HCT116 (cell line): Measurements from ENCODE around the gene HOXA7. TPM values are rescaled to one million over a fixed set of nuclear protein-coding genes. Genes with fewer than 3 reads are reported as not detected.

Experiments used
- ATAC-seq: fragments of 200-7000 bp; cut with Tn5 transposase; 2 replicates; pipeline ENCODE4 v1.9.1; 2020; ENCODE audit warnings: mild to moderate bottlenecking, moderate library complexity
- BruUV-seq: library from RNA; stranded (reverse); fragments of 400-500 nt; replicated peaks from 2 replicates; lab custom pipeline; 2021; lab: Mats Ljungman, UMichigan
- CTCF ChIA-PET: fragments of 300-600 bp; sonication (Branson Sonifier 250); formaldehyde crosslinking; loops from one replicate; lab custom pipeline; 2021; ENCODE audit warnings: antibody characterized with exemption; lab: Charles Lee
- POLR2A ChIA-PET: fragments of 300-600, 350-600 bp; sonication (Branson Sonifier 250); formaldehyde crosslinking; loops from one replicate; lab custom pipeline; 2021; ENCODE audit warnings: antibody characterized with exemption; lab: Charles Lee
- RAD21 ChIA-PET, 2 experiments: fragments of 300-600 bp; sonication (Branson Sonifier 250); formaldehyde crosslinking; loops; one replicate each; lab custom pipeline; 2023; ENCODE audit warnings: low total read pairs in 2 of 2; ENCODE audit not compliant: uncharacterized antibody in 2 of 2, unreplicated experiment in 2 of 2, low non-redundant PET in 1 of 2; lab: Charles Lee
- DNase-seq: peaks from one replicate; pipeline ENCODE4 v3.0.0-alpha.2; 2010; ENCODE audit warnings: low read depth, low spot score
- H2AFZ ChIP-seq: fragments of 200-600 bp; shearing (Covaris generic), sonication (generic); 2 replicates; pipeline ENCODE4 v1.6.1; 2017; ENCODE audit warnings: low read depth, mixed run types, mixed read lengths, antibody characterized with exemption, low read length; ENCODE audit not compliant: poor library complexity, severe bottlenecking
- H3K27ac ChIP-seq: 2 replicates; pipeline ENCODE4 v1.5.1; 2012; ENCODE audit warnings: low read depth, low read length
- H3K27me3 ChIP-seq: fragments of 200-600 bp; sonication (generic); 2 replicates; pipeline ENCODE4 v1.6.1; 2016; ENCODE audit warnings: mixed run types, low read length, mixed read lengths; ENCODE audit not compliant: insufficient read depth
- H3K36me3 ChIP-seq, 2 experiments: fragments of 200-500 bp in 1 of 2; fragments of 200-600 bp in 1 of 2; sonication (Bioruptor generic) in 1 of 2; sonication (generic) in 1 of 2; 2 replicates each; pipeline versions ENCODE4 v1.5.1 to v1.6.1; 2014 to 2016; ENCODE audit warnings: low read length in 2 of 2, inconsistent platforms in 1 of 2, mixed read lengths in 1 of 2, mixed run types in 1 of 2; ENCODE audit not compliant: insufficient read depth in 2 of 2, control insufficient read depth in 1 of 2
- H3K4me1 ChIP-seq, 2 experiments: fragments of 200-600 bp in 1 of 2; sonication (generic) in 1 of 2; 2 replicates each; pipeline versions ENCODE4 v1.5.1 to v1.6.1; 2012 to 2017; ENCODE audit warnings: low read length in 2 of 2, inconsistent platforms in 1 of 2, mild to moderate bottlenecking in 1 of 2, mixed read lengths in 1 of 2, mixed run types in 1 of 2, moderate library complexity in 1 of 2; ENCODE audit not compliant: insufficient read depth in 2 of 2, control insufficient read depth in 1 of 2
- H3K4me2 ChIP-seq: fragments of 200-600 bp; sonication (generic); 2 replicates; pipeline ENCODE4 v1.6.1; 2017; ENCODE audit warnings: mixed run types, low read length, mixed read lengths
- H3K4me3 ChIP-seq, 2 experiments: fragments of 200-600 bp in 1 of 2; sonication (generic) in 1 of 2; replicated peaks in 1 of 2; 2 replicates each; pipeline ENCODE4 v1.5.1; 2011 to 2016; ENCODE audit warnings: low read length in 2 of 2, control low read depth in 1 of 2, low read depth in 1 of 2, mild to moderate bottlenecking in 1 of 2, mixed read lengths in 1 of 2, mixed run types in 1 of 2
- H3K79me2 ChIP-seq: fragments of 200-600 bp; sonication (generic); 2 replicates; pipeline ENCODE4 v1.6.1; 2017; ENCODE audit warnings: mild to moderate bottlenecking, mixed run types, low read length, moderate library complexity, mixed read lengths; ENCODE audit not compliant: insufficient read depth
- H3K9ac ChIP-seq: fragments of 200-600 bp; sonication (generic); 2 replicates; pipeline ENCODE4 v1.6.1; 2016; ENCODE audit warnings: low read length, mixed read lengths
- H3K9me2 ChIP-seq: fragments of 200-600 bp; sonication (generic), shearing (Covaris generic); 2 replicates; pipeline ENCODE4 v1.6.1; 2017; ENCODE audit warnings: mixed run types, mild to moderate bottlenecking, moderate library complexity; ENCODE audit not compliant: insufficient read depth
- H3K9me3 ChIP-seq, 2 experiments: fragments of 200-500 bp in 1 of 2; fragments of 200-600 bp in 1 of 2; sonication (Bioruptor generic) in 1 of 2; sonication (generic) in 1 of 2; 2 replicates each; pipeline ENCODE4 v1.6.1; 2014 to 2017; ENCODE audit warnings: low read length in 2 of 2, mixed read lengths in 2 of 2, inconsistent platforms in 1 of 2, low read depth in 1 of 2, mild to moderate bottlenecking in 1 of 2, mixed run types in 1 of 2, moderate library complexity in 1 of 2; ENCODE audit not compliant: control insufficient read depth in 1 of 2, insufficient read depth in 1 of 2
- H4K20me1 ChIP-seq: fragments of 200-600 bp; sonication (generic), shearing (Covaris generic); 2 replicates; pipeline ENCODE4 v1.6.1; 2017; ENCODE audit warnings: mixed run types, mild to moderate bottlenecking, moderate library complexity; ENCODE audit not compliant: insufficient read depth
- CBX3 ChIP-seq: IDR thresholded peaks from 2 replicates; pipeline ENCODE4 v1.6.1; 2012; ENCODE audit warnings: low read depth
- EGR1 ChIP-seq: IDR thresholded peaks from 2 replicates; pipeline ENCODE4 v1.6.1; 2012; ENCODE audit warnings: low read depth
- ELF1 ChIP-seq: IDR thresholded peaks from 2 replicates; pipeline ENCODE4 v1.6.1; 2012; ENCODE audit warnings: low read depth, borderline replicate concordance
- EZH2 ChIP-seq: fragments of 200-600 bp; sonication (generic); IDR thresholded peaks from 2 replicates; pipeline ENCODE4 v1.6.1; 2017; ENCODE audit warnings: antibody characterized with exemption, mixed run types
- EZH2phosphoT487 ChIP-seq: fragments of 200-600 bp; IDR thresholded peaks from 2 replicates; pipeline ENCODE4 v1.6.1; 2018; ENCODE audit warnings: antibody characterized with exemption, borderline replicate concordance
- FOSL1 ChIP-seq: IDR thresholded peaks from 2 replicates; pipeline ENCODE4 v1.6.1; 2012; ENCODE audit warnings: low read depth
- JUND ChIP-seq: IDR thresholded peaks from 2 replicates; pipeline ENCODE4 v1.6.1; 2012
- POLR2A ChIP-seq: IDR thresholded peaks from 2 replicates; pipeline ENCODE4 v1.7.0; 2011; ENCODE audit warnings: borderline replicate concordance; ENCODE audit not compliant: insufficient read depth, insufficient read length; ENCODE audit errors: extremely low read depth
- SP1 ChIP-seq: IDR thresholded peaks from 2 replicates; pipeline ENCODE4 v1.6.1; 2012; ENCODE audit warnings: low read depth
- TCF7L2 ChIP-seq: IDR thresholded peaks from 2 replicates; pipeline ENCODE4 v1.7.0; 2011; ENCODE audit warnings: borderline replicate concordance, inconsistent platforms; ENCODE audit not compliant: insufficient read depth, insufficient read length; ENCODE audit errors: extremely low read depth
- YY1 ChIP-seq: IDR thresholded peaks from 2 replicates; pipeline ENCODE4 v1.6.1; 2011; ENCODE audit warnings: low read length, low read depth, moderate library complexity, mild to moderate bottlenecking; ENCODE audit not compliant: insufficient replicate concordance; ENCODE audit errors: extremely low read depth
- intact Hi-C: fragments of 100-400 bp; cut with micrococcal nuclease; formaldehyde crosslinking; loops from 2 replicates; pipeline ENCODE4 v1.10.0; 2022
- total RNA-seq: library from RNA; stranded (reverse); gene quantifications from one replicate; pipeline ENCODE4 v1.2.1, GENCODE V29; 2021; ENCODE audit not compliant: unreplicated experiment
- TF ChIP-seq, protein P1 (sequence below): IDR thresholded peaks from 2 replicates; pipeline ENCODE4 v1.6.1; 2011; ENCODE audit warnings: mild to moderate bottlenecking, low read length, moderate library complexity; ENCODE audit not compliant: insufficient replicate concordance; ENCODE audit errors: extremely low read depth
- TF ChIP-seq, protein P2 (sequence below): IDR thresholded peaks from 2 replicates; pipeline ENCODE4 v1.6.1; 2012

HOXA7 gene
- total RNA-seq, 1 experiment from 2014 or later, result 15.0 TPM

DNA sequence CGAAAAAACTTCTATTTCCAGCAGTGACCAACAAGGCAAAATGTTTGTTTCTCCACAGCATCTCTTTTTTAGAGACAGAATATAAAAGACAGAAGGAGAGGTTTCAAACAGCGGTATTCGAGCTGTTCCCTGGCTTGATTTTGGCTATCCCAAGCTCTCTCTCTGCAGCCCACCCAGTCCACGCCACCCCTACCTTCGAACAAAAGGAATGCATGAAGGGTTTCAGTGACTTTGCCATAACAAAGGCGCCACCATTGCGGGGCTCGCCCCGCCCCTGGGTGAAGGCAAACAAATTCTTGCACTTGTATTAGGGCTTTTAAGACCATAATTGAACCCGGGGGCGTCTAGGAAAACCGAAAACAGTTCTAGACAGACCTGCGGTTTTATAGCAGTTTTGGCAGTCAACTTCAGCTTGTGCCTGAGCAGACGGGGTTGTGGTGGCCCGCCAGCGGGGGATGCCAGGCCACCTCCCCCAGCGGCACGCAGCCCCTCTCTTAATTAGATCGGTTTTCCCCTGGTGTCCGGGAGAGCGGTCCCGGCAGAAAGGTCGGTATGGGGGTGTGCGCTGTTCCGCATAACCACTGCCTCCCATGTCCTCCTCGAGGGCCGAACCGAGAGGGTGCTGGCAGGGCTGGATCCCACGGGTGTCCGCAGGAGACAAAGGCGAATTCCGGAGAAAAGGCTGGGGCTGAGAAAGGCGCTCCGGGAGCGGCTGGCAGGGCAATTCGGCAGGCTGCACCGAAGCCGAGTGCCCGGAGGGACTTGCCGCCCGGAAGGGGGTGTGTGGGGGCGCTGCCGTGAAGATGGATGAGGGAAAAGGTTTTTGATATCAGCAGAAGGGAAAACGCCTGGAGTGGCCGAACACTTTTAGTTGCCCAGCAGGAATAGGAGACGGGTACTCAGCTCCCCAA lies 31.3 kb upstream of the HOXA7 start:
- Histone ChIP-seq H3K9me3 (no peaks in the 10 kb centered on the region), H3K36me3 (no peaks in the 10 kb centered on the region), H3K27ac (no peak overlapping the region), H3K4me3 (no peak overlapping the region), H4K20me1 (no peaks in the 10 kb centered on the region), H3K9ac (no peak overlapping the region), H3K79me2 (peaks cover 19% of the 10 kb centered on the region; the same call in 1 of the 2 replicates), H3K27me3 (no peaks in the 10 kb centered on the region), H3K9me2 (no peaks in the 10 kb centered on the region), H3K4me2 (no peak overlapping the region), H3K4me1 (peaks cover 13 to 23% of the 10 kb centered on the region in 2 experiments)
- ATAC-seq (no peak), DNase-seq (no peak)
- BruUV-seq, result no TSS peak
- POLR2A ChIA-PET, result interaction anchor here (1.1 kb wide), 1 partner anchor 16 kb away, joined by 3 read pairs; no protein-coding TSS in a partner anchor
- intact Hi-C loops, result no loop called here
- TF ChIP-seq ELF1 (no peak), POLR2A (no peak), FOSL1 (no peak), YY1 (no peak), CBX3 (no peak), EZH2phosphoT487 (no peak), EZH2 (no peak), SP1 (no peak), EGR1 (no peak), TCF7L2 (no peak), JUND (no peak)
- TF ChIP-seq, protein P1, sequence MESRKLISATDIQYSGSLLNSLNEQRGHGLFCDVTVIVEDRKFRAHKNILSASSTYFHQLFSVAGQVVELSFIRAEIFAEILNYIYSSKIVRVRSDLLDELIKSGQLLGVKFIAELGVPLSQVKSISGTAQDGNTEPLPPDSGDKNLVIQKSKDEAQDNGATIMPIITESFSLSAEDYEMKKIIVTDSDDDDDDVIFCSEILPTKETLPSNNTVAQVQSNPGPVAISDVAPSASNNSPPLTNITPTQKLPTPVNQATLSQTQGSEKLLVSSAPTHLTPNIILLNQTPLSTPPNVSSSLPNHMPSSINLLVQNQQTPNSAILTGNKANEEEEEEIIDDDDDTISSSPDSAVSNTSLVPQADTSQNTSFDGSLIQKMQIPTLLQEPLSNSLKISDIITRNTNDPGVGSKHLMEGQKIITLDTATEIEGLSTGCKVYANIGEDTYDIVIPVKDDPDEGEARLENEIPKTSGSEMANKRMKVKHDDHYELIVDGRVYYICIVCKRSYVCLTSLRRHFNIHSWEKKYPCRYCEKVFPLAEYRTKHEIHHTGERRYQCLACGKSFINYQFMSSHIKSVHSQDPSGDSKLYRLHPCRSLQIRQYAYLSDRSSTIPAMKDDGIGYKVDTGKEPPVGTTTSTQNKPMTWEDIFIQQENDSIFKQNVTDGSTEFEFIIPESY, result no peak
- TF ChIP-seq, protein P2, sequence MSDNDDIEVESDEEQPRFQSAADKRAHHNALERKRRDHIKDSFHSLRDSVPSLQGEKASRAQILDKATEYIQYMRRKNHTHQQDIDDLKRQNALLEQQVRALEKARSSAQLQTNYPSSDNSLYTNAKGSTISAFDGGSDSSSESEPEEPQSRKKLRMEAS, result no peak
- TF ChIP-seq, all 23 proteins: peak for 0
- ChIA-PET CTCF (interaction anchor here (2.2 kb wide), 1 partner anchor 8 kb away, joined by 8 read pairs; no protein-coding TSS in a partner anchor), RAD21 (no interaction called here)
- H2AFZ ChIP-seq, result no peak overlapping the region
